Endothelial cell of umbilical vein (primary cell): ENCODE results near the gene RET.

Experiments used
- CTCF ChIP-seq, 2 donors: IDR thresholded peaks; 1 replicate in 1 of 2; 2 replicates in 1 of 2; pipeline ENCODE4 v1.5.1; 2011; ENCODE audit warnings: low read length in 2 of 2, mild to moderate bottlenecking in 2 of 2, moderate library complexity in 2 of 2, control low read depth in 1 of 2, inconsistent platforms in 1 of 2, low read depth in 1 of 2; ENCODE audit not compliant: insufficient read depth in 1 of 2; ENCODE audit errors: extremely low read depth in 1 of 2
- EZH2 ChIP-seq: IDR thresholded peaks from 2 replicates; pipeline ENCODE4 v1.6.1; 2012; ENCODE audit warnings: borderline replicate concordance, low read depth, mild to moderate bottlenecking, moderate library complexity, low read length, inconsistent platforms; ENCODE audit not compliant: severe bottlenecking
- FOS ChIP-seq: IDR thresholded peaks from 2 replicates; pipeline ENCODE4 v1.6.1; 2011; ENCODE audit warnings: mild to moderate bottlenecking, low read length, moderate library complexity, borderline replicate concordance; ENCODE audit not compliant: insufficient read depth
- GATA2 ChIP-seq: IDR thresholded peaks from 2 replicates; pipeline ENCODE4 v1.7.0; 2011; ENCODE audit warnings: low read depth, mild to moderate bottlenecking, moderate library complexity, mixed read lengths, low read length; ENCODE audit not compliant: insufficient read length, insufficient read depth
- JUN ChIP-seq: IDR thresholded peaks from 2 replicates; pipeline ENCODE4 v1.6.1; 2011; ENCODE audit warnings: borderline replicate concordance, low read depth; ENCODE audit not compliant: insufficient read length, insufficient read depth
- MAX ChIP-seq: IDR thresholded peaks from 2 replicates; pipeline ENCODE4 v1.6.1; 2011; ENCODE audit not compliant: insufficient read depth, insufficient read length
- MYC ChIP-seq: IDR thresholded peaks from one replicate; pipeline ENCODE4 v1.6.1; 2011; ENCODE audit warnings: mild to moderate bottlenecking, low read depth, low read length
- POLR2A ChIP-seq: IDR thresholded peaks from 2 replicates; pipeline ENCODE4 v1.6.1; 2012; ENCODE audit warnings: low read depth, mild to moderate bottlenecking, control low read depth, low read length
- POLR2AphosphoS5 ChIP-seq: IDR thresholded peaks from 2 replicates; pipeline ENCODE4 v1.6.1; 2012; ENCODE audit warnings: low read depth, mild to moderate bottlenecking, control low read depth, low read length, moderate library complexity; ENCODE audit not compliant: insufficient read depth

GRCh38 chr10:43125274-43125845 lies 48.5 kb downstream of the RET start:
- TF ChIP-seq CTCF (IDR thresholded peaks at IDR 0.05; ENCODE audit: extremely low read depth in 1 of 2, insufficient read depth in 1 of 2, low read depth in 1 of 2, low read length in 2 of 2) (no peak), POLR2AphosphoS5 (no peak), EZH2 (no peak), POLR2A (no peak), MAX (no peak), GATA2 (no peak), JUN (no peak), MYC (no peak), FOS (no peak)
